Spleen (tissue), 7 donors: Measurements from ENCODE around the gene AKT1.

Experiments
- CTCF ChIP-seq, 11 experiments: fragments of 200-600 bp in 7 of 11; fragments of 450-650 bp in 4 of 11; sonication (generic) in 4 of 11; IDR thresholded peaks in 8 of 11; conservative IDR thresholded peaks in 3 of 11; 1 replicate in 7 of 11; 2 replicates in 4 of 11; pipeline versions ENCODE4 v1.4.0 to v1.8.0; 2016 to 2021; ENCODE audit warnings: antibody characterized with exemption in 11 of 11, inconsistent platforms in 4 of 11, mild to moderate bottlenecking in 1 of 11
- POLR2A ChIP-seq, 3 donors: fragments of 450-650 bp; IDR thresholded peaks; one replicate each; pipeline ENCODE4 v1.5.1; 2017; ENCODE audit warnings: antibody characterized with exemption in 3 of 3, mild to moderate bottlenecking in 1 of 3
- donor health status: DM: no; HTN: no; CAD: no; lungs with moderate emphysema.
- donor health status: DM: no; HTN: no; CAD: no.
- donor health status: DM: no; HTN: no; CAD: no.

GRCh38 chr14:104802394-104803184 lies 7.0 kb upstream of the AKT1 start:
- TF ChIP-seq CTCF (IDR thresholded peaks at IDR 0.05 in 8 of 11, conservative IDR thresholded peaks at IDR 0.05 in 3 of 11) (no peak), POLR2A (IDR thresholded peaks at IDR 0.05) (no peak)
